ENCODE results near the gene KRTAP12-1.
"Not testable (repeated sequence)": the region's sequence is repeated elsewhere in the genome, so short reads cannot be mapped to it uniquely, and the experiment has no call there.

KRTAP12-1 gene

DNA sequence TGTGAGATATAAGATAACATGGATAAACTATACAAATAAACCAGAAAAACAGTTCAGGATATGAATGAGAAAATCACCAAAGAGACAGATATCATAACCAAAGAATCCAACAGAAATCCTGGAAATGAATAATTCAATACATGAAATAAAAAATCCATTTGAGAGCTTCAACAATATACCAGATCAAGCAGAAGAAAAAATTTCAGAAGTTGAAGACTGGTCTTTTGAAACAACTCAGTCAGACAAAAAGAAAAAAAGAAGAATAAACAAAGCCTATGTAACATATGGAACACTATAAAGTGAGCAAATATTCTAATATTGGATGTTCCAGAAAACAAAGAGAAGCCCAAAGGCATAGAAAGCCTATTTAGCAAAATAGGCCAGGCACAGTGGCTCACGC, 10.1 kb downstream of the KRTAP12-1 start:
- TF ChIP-seq FOXP2 (optimal IDR thresholded peaks at IDR 0.05; ENCODE audit: control extremely low read depth, extremely low read length, insufficient read depth): no peak
- no peak for TF ChIP-seq POLR2AphosphoS5 (IDR thresholded peaks at IDR 0.05; ENCODE audit: borderline replicate concordance, low read depth, low read length)
- no peak for TF ChIP-seq EZH2 (IDR thresholded peaks at IDR 0.05)
- DNase-seq (ENCODE audit: low read depth, low spot score): no peak
- H3K27ac ChIP-seq: no peak overlapping the region
- H3K36me3 ChIP-seq (ENCODE audit: insufficient read depth, low read length): peaks cover 11% of the 10 kb centered on the region; the same call in 1 of the 2 replicates
- H3K9ac ChIP-seq (ENCODE audit: insufficient read length): no peak overlapping the region
- H3K9me3 ChIP-seq (ENCODE audit: low read depth, low read length): peaks cover 15% of the 10 kb centered on the region
- H3K4me3 ChIP-seq: no peak overlapping the region

DNA sequence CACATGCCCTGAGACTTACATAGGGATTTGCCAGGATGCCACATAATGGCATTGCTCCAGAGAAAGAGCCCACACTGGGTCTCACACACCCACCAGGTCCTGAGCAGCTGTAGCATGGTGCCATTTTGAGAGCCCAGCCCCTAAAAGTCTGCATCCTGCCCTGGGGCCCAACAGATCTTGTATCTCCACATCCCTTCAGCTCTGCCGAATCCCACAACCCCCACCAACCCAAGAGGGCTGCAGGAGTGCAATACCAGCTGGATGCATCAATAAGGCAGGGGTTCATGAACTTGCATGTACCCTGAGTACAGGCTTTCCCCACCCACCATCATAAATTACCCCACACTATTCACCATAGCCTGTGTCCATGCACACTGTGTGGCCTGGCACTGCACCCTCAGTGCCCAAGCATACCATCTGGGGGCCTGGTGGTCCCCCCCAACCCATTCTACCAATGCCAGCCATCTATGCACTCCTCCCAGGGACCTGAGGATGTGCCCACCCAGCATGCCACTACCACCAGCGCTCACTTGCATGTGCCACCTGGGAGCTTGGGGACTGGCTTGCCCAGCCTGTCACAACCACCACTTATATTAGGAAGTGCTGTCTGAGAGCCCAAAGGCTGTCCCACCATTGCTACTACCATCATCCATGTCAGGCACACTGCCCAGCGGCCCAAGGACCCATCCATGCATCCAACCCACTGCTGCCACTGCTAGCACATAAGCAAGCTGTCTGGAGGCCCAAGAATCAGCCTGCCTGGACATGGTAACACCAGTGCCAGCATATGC, 11.1 kb downstream of the KRTAP12-1 start:
- no peak overlapping the region for H3K9ac ChIP-seq (ENCODE audit: insufficient read length)
- H3K36me3 ChIP-seq (ENCODE audit: insufficient read depth, low read length): peaks cover 18% of the 10 kb centered on the region; the same call in 1 of the 2 replicates
- no peak for TF ChIP-seq EZH2 (IDR thresholded peaks at IDR 0.05)
- TF ChIP-seq POLR2AphosphoS5 (IDR thresholded peaks at IDR 0.05; ENCODE audit: borderline replicate concordance, low read depth, low read length): no peak
- TF ChIP-seq FOXP2 (optimal IDR thresholded peaks at IDR 0.05; ENCODE audit: control extremely low read depth, extremely low read length, insufficient read depth): no peak
- no peak for DNase-seq (ENCODE audit: low read depth, low spot score)
- H3K9me3 ChIP-seq (ENCODE audit: low read depth, low read length): peaks cover 15% of the 10 kb centered on the region
- H3K27ac ChIP-seq: no peak overlapping the region
- no peak overlapping the region for H3K4me3 ChIP-seq

DNA sequence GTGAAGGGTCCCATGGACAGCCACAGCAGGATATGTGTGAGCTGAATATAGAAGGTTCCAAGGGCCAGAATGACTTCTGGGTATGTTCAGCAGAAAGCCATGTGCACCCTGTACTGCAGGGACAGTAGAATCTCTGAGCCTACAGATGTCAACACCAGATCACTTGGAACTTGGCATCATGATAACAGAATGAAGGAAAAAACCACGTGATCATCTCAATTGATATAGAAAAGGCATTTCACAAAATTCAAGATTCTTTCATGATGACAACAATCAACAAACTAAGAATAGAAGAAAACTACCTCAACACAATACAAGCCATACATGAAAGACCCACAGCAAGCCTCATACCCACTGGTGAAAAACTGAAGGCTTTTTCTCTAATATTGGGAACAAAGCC, 14.4 kb downstream of the KRTAP12-1 start:
- peaks cover 18% of the 10 kb centered on the region; the same call in 1 of the 2 replicates for H3K36me3 ChIP-seq (ENCODE audit: insufficient read depth, low read length)
- TF ChIP-seq POLR2AphosphoS5 (IDR thresholded peaks at IDR 0.05; ENCODE audit: borderline replicate concordance, low read depth, low read length): no peak
- H3K27ac ChIP-seq: no peak overlapping the region
- no peak for DNase-seq (ENCODE audit: low read depth, low spot score)
- no peak overlapping the region for H3K4me3 ChIP-seq
- H3K9me3 ChIP-seq (ENCODE audit: low read depth, low read length): peaks cover 16% of the 10 kb centered on the region
- no peak overlapping the region for H3K9ac ChIP-seq (ENCODE audit: insufficient read length)

DNA sequence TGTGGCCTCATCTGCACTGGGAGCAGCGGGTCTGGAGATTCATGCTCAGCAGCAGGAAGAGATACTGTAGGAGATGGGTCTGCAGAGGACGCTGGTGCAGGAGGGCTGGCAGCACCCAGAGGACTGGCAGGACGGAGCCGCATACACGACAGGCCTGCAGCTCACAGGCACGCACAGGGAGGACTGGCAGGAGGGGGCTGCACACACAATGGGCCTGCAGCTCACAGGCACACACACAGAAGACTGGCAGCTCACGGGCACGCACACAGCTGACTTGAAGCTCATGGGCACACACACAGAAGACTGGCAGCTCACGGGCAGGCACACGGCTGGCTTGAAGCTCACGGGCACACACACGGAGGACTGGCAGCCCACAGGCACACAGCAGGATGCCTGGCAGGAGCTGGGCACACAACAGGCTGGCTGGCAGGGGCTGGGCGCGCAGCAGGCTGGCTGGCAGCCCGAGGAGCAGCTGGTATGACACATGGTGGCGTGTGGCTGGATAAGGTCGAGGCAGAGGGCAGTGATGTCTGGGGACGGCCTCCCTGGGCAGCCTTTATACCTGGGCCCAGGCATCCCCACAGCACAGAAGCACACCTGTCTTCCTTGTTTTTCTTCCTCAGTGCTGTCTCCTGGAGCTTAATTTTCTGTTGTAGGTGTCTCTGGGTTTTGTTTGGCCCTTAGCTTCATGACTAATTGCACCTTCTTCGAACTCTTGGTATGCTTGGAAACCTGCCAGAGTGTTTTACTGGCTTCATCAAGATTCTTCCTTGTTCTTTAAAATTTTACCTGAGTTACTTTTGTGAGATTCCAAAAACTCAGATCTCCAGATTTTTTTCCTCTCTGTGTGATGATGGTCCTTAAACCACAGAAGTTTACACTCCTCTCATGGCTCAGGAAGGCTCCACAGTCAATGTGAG, 15.3 kb downstream of the KRTAP12-1 start, which contains the start of gene KRTAP12-2:
KRTAP12-2 (minus strand) TSS at position 527 of the 920 bp plus-strand sequence; CDS start at position 486, 41 bp downstream.
- no peak within 1 kb of the TSS for H3K4me3 ChIP-seq
- no peak within 1 kb of the TSS for H3K27ac ChIP-seq
- TF ChIP-seq EZH2 (IDR thresholded peaks at IDR 0.05) (no peak), FOXP2 (optimal IDR thresholded peaks at IDR 0.05; ENCODE audit: control extremely low read depth, extremely low read length, insufficient read depth) (no peak), POLR2AphosphoS5 (IDR thresholded peaks at IDR 0.05; ENCODE audit: borderline replicate concordance, low read depth, low read length) (no peak)
- peaks cover 16% of the 10 kb centered on the region for H3K9me3 ChIP-seq (ENCODE audit: low read depth, low read length)
- DNase-seq (ENCODE audit: low read depth, low spot score): no peak
- H3K36me3 ChIP-seq (ENCODE audit: insufficient read depth, low read length): peaks cover 18% of the 10 kb centered on the region; the same call in 1 of the 2 replicates
- H3K9ac ChIP-seq (ENCODE audit: insufficient read length): no peak within 1 kb of the TSS

DNA sequence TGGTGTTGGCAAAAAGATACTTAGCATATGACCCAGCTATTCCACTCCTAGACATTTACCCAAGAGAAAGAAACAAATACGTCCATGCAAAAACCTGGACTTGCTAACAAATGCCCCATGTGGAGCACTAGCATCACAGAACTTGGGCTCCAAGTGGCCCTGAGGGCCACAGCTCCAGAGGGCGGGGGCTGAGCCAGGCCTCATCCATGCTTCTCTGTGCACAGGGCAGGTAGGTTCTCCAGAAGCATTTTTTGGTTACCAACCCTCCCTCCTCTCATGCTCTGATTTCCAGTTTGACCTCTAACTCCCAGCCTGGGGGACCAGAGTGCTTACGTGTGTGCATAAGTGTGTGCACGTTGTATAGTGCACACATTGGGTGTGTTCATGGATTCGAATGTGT, 17.3 kb downstream of the KRTAP12-1 start:
- Histone ChIP-seq H3K9me3 (ENCODE audit: low read depth, low read length) (peaks cover 11% of the 10 kb centered on the region), H3K27ac (no peak overlapping the region), H3K4me3 (no peak overlapping the region), H3K36me3 (ENCODE audit: insufficient read depth, low read length) (peaks cover 25% of the 10 kb centered on the region; the same call in 1 of the 2 replicates), H3K9ac (ENCODE audit: insufficient read length) (no peak overlapping the region)
- no peak for TF ChIP-seq EZH2 (IDR thresholded peaks at IDR 0.05)
- TF ChIP-seq FOXP2 (optimal IDR thresholded peaks at IDR 0.05; ENCODE audit: control extremely low read depth, extremely low read length, insufficient read depth): no peak
- TF ChIP-seq POLR2AphosphoS5 (IDR thresholded peaks at IDR 0.05; ENCODE audit: borderline replicate concordance, low read depth, low read length): no peak
- DNase-seq (ENCODE audit: low read depth, low spot score): no peak

DNA sequence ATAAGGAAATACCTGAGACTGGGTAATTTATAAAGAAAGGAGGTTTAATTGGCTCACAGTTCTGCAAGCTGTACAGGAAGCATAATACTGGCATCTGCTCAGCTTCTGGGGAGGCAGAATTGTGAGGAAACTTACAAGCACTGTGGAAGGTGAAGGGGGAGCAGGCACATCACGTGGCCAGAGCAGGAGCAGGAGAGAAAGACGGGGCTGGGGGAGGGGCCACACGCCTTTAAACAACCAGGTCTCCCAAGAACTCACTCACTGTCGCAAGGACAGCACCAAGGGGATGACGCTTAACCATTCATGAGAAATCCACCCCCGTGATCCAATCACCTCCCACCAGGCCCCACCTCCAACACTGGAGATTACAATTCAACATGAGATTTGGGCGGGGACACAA, 20.4 kb downstream of the KRTAP12-1 start:
- not testable (repeated sequence) for DNase-seq (ENCODE audit: low read depth, low spot score); H3K9ac ChIP-seq (ENCODE audit: insufficient read length); H3K9me3 ChIP-seq (ENCODE audit: low read depth, low read length); H3K27ac ChIP-seq; H3K4me3 ChIP-seq
- peaks cover 35% of the 10 kb centered on the region; the same call in 1 of the 2 replicates for H3K36me3 ChIP-seq (ENCODE audit: insufficient read depth, low read length)

DNA sequence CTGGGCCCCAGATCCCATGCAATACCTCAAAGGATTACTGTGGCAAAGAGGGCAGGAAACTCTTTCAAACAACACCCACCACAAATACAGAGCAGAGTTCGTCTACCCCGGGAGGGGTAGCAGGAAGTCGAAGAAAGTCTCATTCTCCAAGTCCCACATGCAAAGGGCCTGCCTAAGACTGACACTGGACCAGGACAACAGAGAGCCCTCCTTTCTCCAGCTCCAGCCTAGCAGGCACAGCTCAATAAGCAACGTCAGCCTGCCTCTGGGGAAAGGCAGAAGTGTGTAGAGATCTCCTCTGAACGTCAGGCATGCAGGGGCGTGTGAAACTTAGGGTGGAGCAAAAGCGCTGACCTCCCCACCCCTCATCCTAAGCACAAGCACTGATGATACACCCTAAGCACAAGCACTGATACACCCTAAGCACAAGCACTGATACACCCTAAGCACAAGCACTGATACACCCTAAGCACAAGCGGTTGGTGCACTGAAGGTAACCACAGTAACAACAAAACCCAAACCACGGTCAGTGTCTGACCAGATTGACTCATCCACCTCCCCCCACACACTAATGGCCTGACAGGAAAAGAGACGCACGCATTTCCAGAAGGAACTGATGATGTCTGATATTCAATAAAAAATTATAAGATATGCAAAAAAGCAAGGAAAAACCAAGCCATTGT, 22.9 kb downstream of the KRTAP12-1 start:
- TF ChIP-seq EZH2 (IDR thresholded peaks at IDR 0.05) (no peak), POLR2AphosphoS5 (IDR thresholded peaks at IDR 0.05; ENCODE audit: borderline replicate concordance, low read depth, low read length) (no peak), FOXP2 (optimal IDR thresholded peaks at IDR 0.05; ENCODE audit: control extremely low read depth, extremely low read length, insufficient read depth) (no peak)
- DNase-seq (ENCODE audit: low read depth, low spot score): no peak
- Histone ChIP-seq H3K4me3 (no peak overlapping the region), H3K9ac (ENCODE audit: insufficient read length) (no peak overlapping the region), H3K9me3 (ENCODE audit: low read depth, low read length) (peaks cover 5% of the 10 kb centered on the region; the same call in 1 of the 2 replicates), H3K36me3 (ENCODE audit: insufficient read depth, low read length) (peaks cover 39% of the 10 kb centered on the region; the same call in 1 of the 2 replicates), H3K27ac (no peak overlapping the region)

DNA sequence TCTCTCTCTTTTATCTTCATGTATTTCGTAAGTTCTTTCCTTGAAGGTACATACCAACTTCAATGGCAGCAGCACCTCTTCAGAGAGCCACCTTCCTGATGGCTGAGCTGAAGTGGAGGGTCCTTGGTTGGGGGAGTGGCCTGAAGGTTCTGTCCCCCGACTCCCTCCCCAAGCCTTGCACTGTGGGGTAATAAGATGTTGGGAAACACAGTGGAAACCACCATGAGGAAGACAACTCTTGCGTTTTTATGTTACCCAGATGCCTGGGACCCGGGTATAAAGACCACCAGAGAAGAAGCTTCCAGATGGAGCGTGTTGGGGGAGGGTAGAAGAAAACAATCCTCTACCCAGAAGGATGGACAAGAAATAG, 23.4 kb downstream of the KRTAP12-1 start:
- TF ChIP-seq EZH2 (IDR thresholded peaks at IDR 0.05) (no peak), FOXP2 (optimal IDR thresholded peaks at IDR 0.05; ENCODE audit: control extremely low read depth, extremely low read length, insufficient read depth) (no peak), POLR2AphosphoS5 (IDR thresholded peaks at IDR 0.05; ENCODE audit: borderline replicate concordance, low read depth, low read length) (no peak)

More for the DNA sequence above, 23.4 kb downstream of the KRTAP12-1 start:
- Histone ChIP-seq H3K4me3 (no peak overlapping the region), H3K9ac (ENCODE audit: insufficient read length) (no peak overlapping the region), H3K27ac (no peak overlapping the region), H3K36me3 (ENCODE audit: insufficient read depth, low read length) (peaks cover 39% of the 10 kb centered on the region; the same call in 1 of the 2 replicates), H3K9me3 (ENCODE audit: low read depth, low read length) (peaks cover 2% of the 10 kb centered on the region; the same call in 1 of the 2 replicates)
- no peak for DNase-seq (ENCODE audit: low read depth, low spot score)
